GM21526 (cell line): ENCODE measurements around the gene PGAP2.
A peak's percentile ranks its signal among the peaks of the same experiment; 100 is the strongest.

Experiments
- ATAC-seq: cut with Tn5 transposase; IDR thresholded peaks from one replicate; pipeline ENCODE4 v1.9.1; 2021; ENCODE audit warnings: moderate library complexity; ENCODE audit not compliant: unreplicated experiment, low FRiP score

Gene PGAP2

GRCh38 chr11:3831378-3832239 is 23.2 kb downstream of the PGAP2 start:
- ATAC-seq: no peak

GRCh38 chr11:3832816-3833215 is 24.5 kb downstream of the PGAP2 start:
- ATAC-seq: no peak

- ATAC-seq: no peak
Measured at GRCh38 chr11:3833449-3833848, 25.1 kb downstream of the PGAP2 start.

GRCh38 chr11:3834349-3834663 is 25.9 kb downstream of the PGAP2 start:
- ATAC-seq: no peak

- no peak for ATAC-seq
Measured at GRCh38 chr11:3834664-3835461, 26.5 kb downstream of the PGAP2 start.

GRCh38 chr11:3835751-3836150 is 27.4 kb downstream of the PGAP2 start:
- no peak for ATAC-seq

- ATAC-seq: no peak
Measured at GRCh38 chr11:3836903-3837302, 28.5 kb downstream of the PGAP2 start.

- ATAC-seq: no peak
Measured at GRCh38 chr11:3837793-3838192, 29.4 kb downstream of the PGAP2 start.

GRCh38 chr11:3838504-3838903 is 30.1 kb downstream of the PGAP2 start:
- ATAC-seq: no peak

- ATAC-seq: no peak
Measured at GRCh38 chr11:3840004-3840869, 31.9 kb downstream of the PGAP2 start.

GRCh38 chr11:3840870-3841425 is 32.6 kb downstream of the PGAP2 start, which contains the start of gene RHOG:
RHOG (minus strand) TSS chr11:3840959; CDS start chr11:3828138, 12,821 bp downstream.
- ATAC-seq: peak; percentile 36

GRCh38 chr11:3841426-3842350 is 33.3 kb downstream of the PGAP2 start:
- peak; percentile 53 for ATAC-seq

GRCh38 chr11:3843326-3843725 is 35.0 kb downstream of the PGAP2 start:
- ATAC-seq: no peak

- ATAC-seq: no peak
Measured at GRCh38 chr11:3845246-3845645, 36.9 kb downstream of the PGAP2 start.

- no peak for ATAC-seq
Measured at GRCh38 chr11:3845670-3846069, 37.3 kb downstream of the PGAP2 start.

- ATAC-seq: no peak
Measured at GRCh38 chr11:3849297-3849874, 41.0 kb downstream of the PGAP2 start.

GRCh38 chr11:3853545-3853842 is 45.1 kb downstream of the PGAP2 start:
- ATAC-seq: no peak

- peak; percentile 27 for ATAC-seq
Measured at GRCh38 chr11:3853899-3854659, 45.7 kb downstream of the PGAP2 start.

GRCh38 chr11:3854660-3854976 is 46.3 kb downstream of the PGAP2 start:
- no peak for ATAC-seq
